IMR-90 (cell line): ENCODE data around the gene RGS3. TPM values are rescaled to one million over a fixed set of nuclear protein-coding genes. Genes with fewer than 3 reads are reported as not detected.

Experiments
- ATAC-seq: fragments of 200-7000 bp; cut with Tn5 transposase; 2 replicates; pipeline ENCODE4 v1.9.1; 2020; ENCODE audit warnings: low read depth, mild to moderate bottlenecking, moderate library complexity
- BruUV-seq: library from RNA; stranded (reverse); fragments of 400-500 nt; replicated peaks from 2 replicates; lab custom pipeline; 2021; lab: Mats Ljungman, UMichigan
- CTCF ChIA-PET: fragments of 300-600 bp; formaldehyde crosslinking; extraction: SDS; loops from one replicate; lab custom pipeline; 2021; ENCODE audit warnings: antibody characterized with exemption; lab: Yijun Ruan, JAX
- POLR2A ChIA-PET: fragments of 300-600 bp; sonication (Branson Sonifier 250); formaldehyde crosslinking; loops from one replicate; lab custom pipeline; 2022; ENCODE audit warnings: antibody characterized with exemption; ENCODE audit not compliant: unreplicated experiment; lab: Charles Lee
- DNase-seq: peaks from one replicate; pipeline ENCODE4 v3.0.0; 2013
- H2AFZ ChIP-seq: replicated peaks from 2 replicates; pipeline ENCODE3; 2013; ENCODE audit warnings: low read length, mild to moderate bottlenecking; ENCODE audit not compliant: poor library complexity
- H2AK5ac ChIP-seq: 2 replicates; pipeline ENCODE4 v1.6.1; 2013; ENCODE audit warnings: low read depth, low read length, inconsistent platforms
- H2AK9ac ChIP-seq: replicated peaks from 2 replicates; pipeline ENCODE3; 2013; ENCODE audit warnings: mild to moderate bottlenecking, low read depth, low read length, moderate library complexity; ENCODE audit not compliant: poor library complexity
- H2BK120ac ChIP-seq: 2 replicates; pipeline ENCODE4 v1.6.1; 2013; ENCODE audit warnings: low read depth, low read length, inconsistent platforms
- H2BK15ac ChIP-seq: 3 replicates; pipeline ENCODE4 v1.6.1; 2013; ENCODE audit warnings: low read depth, low read length, inconsistent platforms
- H2BK20ac ChIP-seq: 2 replicates; pipeline ENCODE4 v1.6.1; 2013; ENCODE audit warnings: low read depth, mild to moderate bottlenecking, inconsistent platforms, low read length, moderate library complexity
- H2BK5ac ChIP-seq: 2 replicates; pipeline ENCODE4 v1.6.1; 2013; ENCODE audit warnings: mild to moderate bottlenecking, low read depth, low read length, inconsistent platforms; ENCODE audit not compliant: poor library complexity, severe bottlenecking
- H3K14ac ChIP-seq: replicated peaks from 2 replicates; pipeline ENCODE4 v1.6.1; 2013; ENCODE audit warnings: low read depth, low read length, inconsistent platforms
- H3K18ac ChIP-seq: 2 replicates; pipeline ENCODE4 v1.6.1; 2013; ENCODE audit warnings: low read depth, low read length, control low read depth
- H3K23ac ChIP-seq: 2 replicates; pipeline ENCODE4 v1.6.1; 2013; ENCODE audit warnings: low read depth, low read length, inconsistent platforms
- H3K27ac ChIP-seq: 2 replicates; pipeline ENCODE4 v1.5.1; 2013; ENCODE audit warnings: mild to moderate bottlenecking, control low read depth, low read length; ENCODE audit not compliant: insufficient read depth
- H3K27me3 ChIP-seq: 2 replicates; pipeline ENCODE4 v1.6.1; 2013; ENCODE audit warnings: low read length; ENCODE audit not compliant: control insufficient read depth, insufficient read depth
- H3K36me3 ChIP-seq: 2 replicates; pipeline ENCODE4 v1.6.1; 2013; ENCODE audit warnings: low read length, mixed read lengths; ENCODE audit not compliant: control insufficient read depth, insufficient read depth
- H3K4ac ChIP-seq: 2 replicates; pipeline ENCODE4 v1.6.1; 2013; ENCODE audit warnings: low read depth, low read length, inconsistent platforms
- H3K4me1 ChIP-seq: 2 replicates; pipeline ENCODE4 v1.6.1; 2013; ENCODE audit warnings: low read length, mixed read lengths; ENCODE audit not compliant: control insufficient read depth, insufficient read depth
- H3K4me2 ChIP-seq: 2 replicates; pipeline ENCODE4 v1.6.1; 2013; ENCODE audit warnings: low read depth, mild to moderate bottlenecking, control low read depth, low read length, moderate library complexity
- H3K4me3 ChIP-seq: 2 replicates; pipeline ENCODE4 v1.5.1; 2013; ENCODE audit warnings: low read depth, mild to moderate bottlenecking, control low read depth, low read length, moderate library complexity; ENCODE audit not compliant: insufficient read depth
- H3K56ac ChIP-seq: 2 replicates; pipeline ENCODE4 v1.6.1; 2013; ENCODE audit warnings: low read length, inconsistent platforms; ENCODE audit not compliant: insufficient read depth; ENCODE audit errors: extremely low read depth
- H3K79me1 ChIP-seq, 2 experiments: 2 replicates each; pipeline ENCODE4 v1.6.1; 2013; ENCODE audit warnings: low read length in 2 of 2, inconsistent platforms in 1 of 2, low read depth in 1 of 2
- H3K9ac ChIP-seq: 2 replicates; pipeline ENCODE4 v1.6.1; 2013; ENCODE audit warnings: low read depth, low read length, control low read depth
- H3K9me1 ChIP-seq: 2 replicates; pipeline ENCODE4 v1.6.1; 2013; ENCODE audit warnings: low read length, inconsistent platforms; ENCODE audit not compliant: insufficient read depth
- H3K9me3 ChIP-seq: 2 replicates; pipeline ENCODE4 v1.6.1; 2013; ENCODE audit warnings: low read length; ENCODE audit not compliant: control insufficient read depth, insufficient read depth
- H4K20me1 ChIP-seq: 2 replicates; pipeline ENCODE4 v1.6.1; 2013; ENCODE audit warnings: low read length, inconsistent platforms; ENCODE audit not compliant: insufficient read depth
- H4K5ac ChIP-seq: 2 replicates; pipeline ENCODE4 v1.6.1; 2013; ENCODE audit warnings: mild to moderate bottlenecking, low read depth, low read length, control low read depth
- H4K8ac ChIP-seq, 2 experiments: 2 replicates each; pipeline ENCODE4 v1.6.1; 2013; ENCODE audit warnings: low read depth in 2 of 2, low read length in 2 of 2, control low read depth in 1 of 2, inconsistent platforms in 1 of 2
- H4K91ac ChIP-seq: 2 replicates; pipeline ENCODE4 v1.6.1; 2013; ENCODE audit warnings: low read depth, low read length, inconsistent platforms; ENCODE audit not compliant: insufficient read depth
- BHLHE40 ChIP-seq: fragments of 150-350 bp; IDR thresholded peaks from 2 replicates; pipeline ENCODE4 v1.6.1; 2016; ENCODE audit warnings: mild to moderate bottlenecking, low read depth, low read length
- CEBPB ChIP-seq: IDR thresholded peaks from 2 replicates; pipeline ENCODE4 v1.6.1; 2012; ENCODE audit warnings: low read depth, low read length, improper control_type of control experiment
- CHD1 ChIP-seq: IDR thresholded peaks from 2 replicates; pipeline ENCODE4 v1.6.1; 2012; ENCODE audit warnings: low read depth, low read length, improper control_type of control experiment
- ELK1 ChIP-seq: fragments of 150-350 bp; IDR thresholded peaks from 2 replicates; pipeline ENCODE4 v1.6.1; 2016; ENCODE audit warnings: low read depth, mild to moderate bottlenecking, low read length, moderate library complexity, borderline replicate concordance
- FOS ChIP-seq: fragments of 150-350 bp; IDR thresholded peaks from 2 replicates; pipeline ENCODE4 v1.6.1; 2016; ENCODE audit warnings: low read depth, low read length
- MAFK ChIP-seq: IDR thresholded peaks from 2 replicates; pipeline ENCODE4 v1.6.1; 2012; ENCODE audit warnings: low read depth, low read length, improper control_type of control experiment
- MAZ ChIP-seq: IDR thresholded peaks from 2 replicates; pipeline ENCODE4 v1.6.1; 2012; ENCODE audit warnings: low read depth, mild to moderate bottlenecking, low read length, improper control_type of control experiment, moderate library complexity, borderline replicate concordance
- MXI1 ChIP-seq: IDR thresholded peaks from 2 replicates; pipeline ENCODE4 v1.6.1; 2012; ENCODE audit warnings: low read depth, mild to moderate bottlenecking, low read length, moderate library complexity, borderline replicate concordance
- NFE2L2 ChIP-seq: fragments of 150-350 bp; IDR thresholded peaks from 2 replicates; pipeline ENCODE4 v1.6.1; 2016; ENCODE audit warnings: low read depth, mild to moderate bottlenecking, low read length
- POLR2A ChIP-seq: IDR thresholded peaks from 2 replicates; pipeline ENCODE4 v1.6.1; 2012; ENCODE audit warnings: mild to moderate bottlenecking, low read depth, low read length
- RAD21 ChIP-seq: IDR thresholded peaks from 2 replicates; pipeline ENCODE4 v1.6.1; 2012; ENCODE audit warnings: low read length, improper control_type of control experiment
- RCOR1 ChIP-seq: IDR thresholded peaks from 2 replicates; pipeline ENCODE4 v1.6.1; 2012; ENCODE audit warnings: mild to moderate bottlenecking, low read length, improper control_type of control experiment; ENCODE audit not compliant: insufficient replicate concordance
- RFX5 ChIP-seq: IDR thresholded peaks from 2 replicates; pipeline ENCODE4 v1.8.0; 2012; ENCODE audit warnings: low read depth, mild to moderate bottlenecking, low read length, moderate library complexity
- SMC3 ChIP-seq: fragments of 150-350 bp; IDR thresholded peaks from 2 replicates; pipeline ENCODE4 v1.6.1; 2016; ENCODE audit warnings: low read depth, mild to moderate bottlenecking, antibody characterized with exemption, low read length, moderate library complexity
- USF2 ChIP-seq: fragments of 150-350 bp; IDR thresholded peaks from 2 replicates; pipeline ENCODE4 v1.6.1; 2017; ENCODE audit warnings: mild to moderate bottlenecking, antibody characterized with exemption, low read length, low read depth
- WGBS, 2 experiments: methylation state at CpG; one replicate each; pipeline versions ENCODE4 v1.1.5 to v1.1.7; 2013; ENCODE audit warnings: missing lambda C conversion rate in 2 of 2; ENCODE audit not compliant: insufficient read length in 1 of 2; ENCODE audit errors: extremely low coverage in 2 of 2; 5-methylcytosine and 5-hydroxymethylcytosine counted together
- dilution Hi-C: fragments of 300-500 bp; cut with HindIII; formaldehyde crosslinking; loops from one replicate; pipeline ENCODE4 v1.14.3; 2018; ENCODE audit warnings: low sequenced_read_pairs; ENCODE audit not compliant: unreplicated experiment
- in situ Hi-C: fragments of 300-500 bp; cut with MboI; formaldehyde crosslinking; loops from 3 replicates; pipeline ENCODE4 v1.14.3; 2019; ENCODE audit warnings: low sequenced_read_pairs, inconsistent platforms, mixed read lengths
- intact Hi-C: fragments of 100-400 bp; cut with micrococcal nuclease; formaldehyde crosslinking; loops from 2 replicates; pipeline ENCODE4 v1.10.0; 2022
- polyA plus RNA-seq, 3 experiments: library from polyadenylated mRNA; depleted of rRNA; stranded (reverse); fragments of >200 nt; gene quantifications; 2 replicates each; pipeline ENCODE4 v1.2.3, GENCODE V29; 2012; ENCODE audit warnings: low replicate concordance in 1 of 3
- total RNA-seq: library from RNA; depleted of rRNA; stranded (reverse); fragments of >200 nt; gene quantifications from 2 replicates; pipeline ENCODE4 v1.2.3, GENCODE V29; 2012
- TF ChIP-seq, protein P1 (sequence below): conservative IDR thresholded peaks from 2 replicates; pipeline ENCODE4 v1.5.1; 2012; ENCODE audit warnings: mild to moderate bottlenecking, low read depth, low read length, improper control_type of control experiment

RGS3 gene
- total and polyA plus RNA-seq, 2 of the 4 experiments (the other 2 are of a cell fraction): 51.8 to 65.6 TPM

DNA sequence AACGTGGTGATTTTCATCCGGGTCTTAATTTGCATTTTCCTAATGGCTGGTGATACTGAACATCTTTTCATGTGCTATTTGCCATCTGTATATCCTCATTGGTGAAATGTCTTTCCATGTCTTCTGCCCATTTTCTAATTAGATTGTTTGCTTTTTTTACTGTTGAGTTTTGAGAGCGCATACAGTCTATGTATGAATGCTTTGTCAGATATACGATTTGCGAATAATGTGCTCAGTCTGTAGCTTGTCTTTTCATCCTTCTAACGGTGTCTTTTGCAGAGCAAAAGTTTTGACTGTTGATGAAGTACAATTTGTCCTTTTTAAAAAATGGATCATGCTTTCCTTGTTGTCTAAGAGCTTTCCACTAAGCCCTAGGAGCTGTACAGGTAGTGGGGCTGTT is 143.0 kb downstream of the RGS3 start:
- TF ChIP-seq POLR2A: no peak
- TF ChIP-seq MXI1: no peak
- no peak for TF ChIP-seq ELK1
- no peak for TF ChIP-seq RFX5
- TF ChIP-seq, protein P1, sequence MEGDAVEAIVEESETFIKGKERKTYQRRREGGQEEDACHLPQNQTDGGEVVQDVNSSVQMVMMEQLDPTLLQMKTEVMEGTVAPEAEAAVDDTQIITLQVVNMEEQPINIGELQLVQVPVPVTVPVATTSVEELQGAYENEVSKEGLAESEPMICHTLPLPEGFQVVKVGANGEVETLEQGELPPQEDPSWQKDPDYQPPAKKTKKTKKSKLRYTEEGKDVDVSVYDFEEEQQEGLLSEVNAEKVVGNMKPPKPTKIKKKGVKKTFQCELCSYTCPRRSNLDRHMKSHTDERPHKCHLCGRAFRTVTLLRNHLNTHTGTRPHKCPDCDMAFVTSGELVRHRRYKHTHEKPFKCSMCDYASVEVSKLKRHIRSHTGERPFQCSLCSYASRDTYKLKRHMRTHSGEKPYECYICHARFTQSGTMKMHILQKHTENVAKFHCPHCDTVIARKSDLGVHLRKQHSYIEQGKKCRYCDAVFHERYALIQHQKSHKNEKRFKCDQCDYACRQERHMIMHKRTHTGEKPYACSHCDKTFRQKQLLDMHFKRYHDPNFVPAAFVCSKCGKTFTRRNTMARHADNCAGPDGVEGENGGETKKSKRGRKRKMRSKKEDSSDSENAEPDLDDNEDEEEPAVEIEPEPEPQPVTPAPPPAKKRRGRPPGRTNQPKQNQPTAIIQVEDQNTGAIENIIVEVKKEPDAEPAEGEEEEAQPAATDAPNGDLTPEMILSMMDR: no peak
- no peak for TF ChIP-seq MAZ
- no peak for TF ChIP-seq MAFK
- no peak for TF ChIP-seq RAD21
- TF ChIP-seq BHLHE40: no peak
- no peak for TF ChIP-seq USF2
- TF ChIP-seq CHD1: no peak
- TF ChIP-seq SMC3: no peak
- no peak for TF ChIP-seq RCOR1
- no peak for TF ChIP-seq FOS
- TF ChIP-seq NFE2L2: no peak
- TF ChIP-seq CEBPB: no peak
- Histone ChIP-seq H2AK9ac (no peak overlapping the region), H3K4me1 (peaks cover 22% of the 10 kb centered on the region), H2BK120ac (no peak overlapping the region), H4K5ac (no peak overlapping the region), H3K9ac (no peak overlapping the region), H3K9me1 (peaks cover 13% of the 10 kb centered on the region), H3K79me1 (peaks cover 0 to 8% of the 10 kb centered on the region in 2 experiments; a peak in 1 of 4 replicates), H3K56ac (no peak overlapping the region), H3K18ac (no peak overlapping the region), H2BK5ac (no peak overlapping the region), H2AK5ac (no peak overlapping the region), H2BK15ac (no peak overlapping the region), H3K36me3 (no peaks in the 10 kb centered on the region), H4K20me1 (no peaks in the 10 kb centered on the region), H2AFZ (no peak overlapping the region), H3K4ac (no peak overlapping the region), H3K27me3 (no peaks in the 10 kb centered on the region), H3K4me2 (no peak overlapping the region), H2BK20ac (no peak overlapping the region), H3K23ac (no peak overlapping the region), H4K8ac (no peak overlapping the region), H3K9me3 (no peaks in the 10 kb centered on the region), H3K4me3 (no peak overlapping the region), H3K27ac (no peak overlapping the region), H4K91ac (no peak overlapping the region), H3K14ac (no peak overlapping the region)
- ATAC-seq (no peak), DNase-seq (no peak)
- intact Hi-C loops: no loop called here
- no TSS peak for BruUV-seq
- dilution Hi-C loops: no loop called here
- ChIA-PET CTCF (no interaction called here), POLR2A (no interaction called here)
- in situ Hi-C loops: no loop called here
- no CpG with 5 or more reads among the region's 6 CpGs for WGBS, 2 experiments
